Stomach (tissue), 4 donors: ENCODE measurements around the gene MEST.

Experiments
- CTCF ChIP-seq, 7 experiments: fragments of 450-650 bp in 4 of 7; fragments of 200-600 bp in 3 of 7; sonication (generic) in 3 of 7; IDR thresholded peaks; one replicate each; pipeline ENCODE4 v1.5.1; 2016 to 2019; ENCODE audit warnings: antibody characterized with exemption in 7 of 7, control low read depth in 2 of 7, mild to moderate bottlenecking in 1 of 7
- EP300 ChIP-seq: sonication (generic); formaldehyde crosslinking; IDR thresholded peaks from one replicate; pipeline ENCODE4 v1.6.1; 2017; ENCODE audit warnings: antibody characterized with exemption
- POLR2A ChIP-seq, 4 donors: fragments of 450-650 bp; IDR thresholded peaks; one replicate each; pipeline ENCODE4 v1.6.1; 2016; ENCODE audit warnings: antibody characterized with exemption in 4 of 4, control low read depth in 2 of 4, mild to moderate bottlenecking in 1 of 4, moderate library complexity in 1 of 4
- POLR2AphosphoS5 ChIP-seq, 3 donors: sonication (generic); formaldehyde crosslinking; IDR thresholded peaks; one replicate each; pipeline ENCODE4 v1.6.1; 2016; ENCODE audit warnings: antibody characterized with exemption in 3 of 3

GRCh38 chr7:130513447-130513846, 21.6 kb downstream of the MEST start:
- TF ChIP-seq POLR2A (IDR thresholded peaks at IDR 0.05) (no peak), POLR2AphosphoS5 (IDR thresholded peaks at IDR 0.05) (no peak), CTCF (IDR thresholded peaks at IDR 0.05) (no peak), EP300 (no peak)
